WERI-Rb-1 (cell line): ENCODE results near the gene PRKAB1.

Experiments
- DNase-seq: peaks from one replicate; pipeline ENCODE4 v3.0.0-alpha.2; 2020
- H3K27ac ChIP-seq: fragments of 250-450 bp; sonication (Bioruptor Pico); 2 replicates; pipeline ENCODE4 v1.5.1; 2020; ENCODE audit warnings: mild to moderate bottlenecking, moderate library complexity
- H3K27me3 ChIP-seq: fragments of 250-450 bp; sonication (Bioruptor Pico); 2 replicates; pipeline ENCODE4 v1.5.1; 2021; ENCODE audit warnings: mild to moderate bottlenecking, low read depth, moderate library complexity; ENCODE audit not compliant: insufficient read depth, severe bottlenecking
- H3K36me3 ChIP-seq: fragments of 250-450 bp; sonication (Bioruptor Pico); 2 replicates; pipeline ENCODE4 v1.5.1; 2020; ENCODE audit warnings: mild to moderate bottlenecking, moderate library complexity
- H3K4me3 ChIP-seq: 2 replicates; pipeline ENCODE4 v1.5.1; 2011; ENCODE audit warnings: low read depth, mild to moderate bottlenecking, control low read depth, low read length
- H3K9me3 ChIP-seq: fragments of 250-450 bp; sonication (Bioruptor Pico); 2 replicates; pipeline ENCODE4 v1.5.1; 2021; ENCODE audit warnings: mild to moderate bottlenecking, moderate library complexity; ENCODE audit not compliant: severe bottlenecking
- TF ChIP-seq, protein P1 (sequence below): IDR thresholded peaks from 2 replicates; pipeline ENCODE4 v1.5.1; 2011; ENCODE audit warnings: low read depth, mild to moderate bottlenecking, control low read depth, inconsistent platforms, low read length

Gene PRKAB1

DNA sequence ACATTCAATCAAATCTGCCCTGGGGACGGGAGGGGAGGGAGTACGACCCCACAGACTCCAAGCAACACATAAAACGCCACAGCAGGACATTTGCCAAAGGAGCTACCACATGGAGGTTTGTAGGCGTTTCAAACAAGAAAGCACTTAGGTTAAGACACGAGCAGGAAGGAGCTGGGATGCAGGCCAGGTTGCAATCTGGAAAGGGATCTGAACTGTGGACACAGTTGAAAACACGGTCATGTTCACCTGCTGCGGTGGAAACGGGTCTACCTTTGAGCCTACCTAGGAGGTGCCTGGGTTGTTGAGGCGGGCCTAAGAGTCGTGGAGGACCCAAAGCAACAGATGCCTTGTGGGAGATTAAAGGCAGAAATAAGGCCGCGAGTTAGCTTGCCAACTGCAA is 18.4 kb downstream of the PRKAB1 start:
- peaks cover 45% of the 10 kb centered on the region for H3K36me3 ChIP-seq
- H3K27me3 ChIP-seq = no peaks in the 10 kb centered on the region
- H3K9me3 ChIP-seq = no peaks in the 10 kb centered on the region
- TF ChIP-seq, protein P1, sequence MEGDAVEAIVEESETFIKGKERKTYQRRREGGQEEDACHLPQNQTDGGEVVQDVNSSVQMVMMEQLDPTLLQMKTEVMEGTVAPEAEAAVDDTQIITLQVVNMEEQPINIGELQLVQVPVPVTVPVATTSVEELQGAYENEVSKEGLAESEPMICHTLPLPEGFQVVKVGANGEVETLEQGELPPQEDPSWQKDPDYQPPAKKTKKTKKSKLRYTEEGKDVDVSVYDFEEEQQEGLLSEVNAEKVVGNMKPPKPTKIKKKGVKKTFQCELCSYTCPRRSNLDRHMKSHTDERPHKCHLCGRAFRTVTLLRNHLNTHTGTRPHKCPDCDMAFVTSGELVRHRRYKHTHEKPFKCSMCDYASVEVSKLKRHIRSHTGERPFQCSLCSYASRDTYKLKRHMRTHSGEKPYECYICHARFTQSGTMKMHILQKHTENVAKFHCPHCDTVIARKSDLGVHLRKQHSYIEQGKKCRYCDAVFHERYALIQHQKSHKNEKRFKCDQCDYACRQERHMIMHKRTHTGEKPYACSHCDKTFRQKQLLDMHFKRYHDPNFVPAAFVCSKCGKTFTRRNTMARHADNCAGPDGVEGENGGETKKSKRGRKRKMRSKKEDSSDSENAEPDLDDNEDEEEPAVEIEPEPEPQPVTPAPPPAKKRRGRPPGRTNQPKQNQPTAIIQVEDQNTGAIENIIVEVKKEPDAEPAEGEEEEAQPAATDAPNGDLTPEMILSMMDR = no peak
- DNase-seq = no peak
- no peak overlapping the region for H3K4me3 ChIP-seq
- H3K27ac ChIP-seq = no peak overlapping the region; the same call in 1 of the 2 replicates

DNA sequence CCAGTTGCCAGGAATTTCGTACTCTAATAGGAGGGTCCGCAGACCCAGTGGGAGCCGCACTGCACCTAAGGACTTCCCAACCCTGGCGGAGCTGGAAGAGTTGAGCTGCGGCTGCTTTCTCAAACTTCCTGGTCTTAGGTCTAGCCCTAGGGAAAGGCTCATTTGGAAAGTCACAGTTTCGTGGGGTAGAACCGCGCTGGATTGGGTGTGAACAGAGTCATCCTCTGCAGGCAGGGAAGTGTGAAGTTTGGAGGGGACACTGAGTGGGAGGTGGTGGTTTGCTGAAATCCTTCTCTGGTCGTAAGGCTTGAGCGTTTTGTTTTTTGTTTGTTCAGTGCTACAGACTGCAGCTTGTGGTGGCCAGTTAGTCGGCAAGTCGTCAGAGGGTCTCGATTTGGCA is 18.8 kb downstream of the PRKAB1 start:
- TF ChIP-seq, protein P1 = no peak
- Histone ChIP-seq H3K36me3 (peaks cover 41% of the 10 kb centered on the region), H3K27me3 (no peaks in the 10 kb centered on the region), H3K9me3 (no peaks in the 10 kb centered on the region), H3K4me3 (no peak overlapping the region), H3K27ac (no peak overlapping the region)
- DNase-seq = no peak

DNA sequence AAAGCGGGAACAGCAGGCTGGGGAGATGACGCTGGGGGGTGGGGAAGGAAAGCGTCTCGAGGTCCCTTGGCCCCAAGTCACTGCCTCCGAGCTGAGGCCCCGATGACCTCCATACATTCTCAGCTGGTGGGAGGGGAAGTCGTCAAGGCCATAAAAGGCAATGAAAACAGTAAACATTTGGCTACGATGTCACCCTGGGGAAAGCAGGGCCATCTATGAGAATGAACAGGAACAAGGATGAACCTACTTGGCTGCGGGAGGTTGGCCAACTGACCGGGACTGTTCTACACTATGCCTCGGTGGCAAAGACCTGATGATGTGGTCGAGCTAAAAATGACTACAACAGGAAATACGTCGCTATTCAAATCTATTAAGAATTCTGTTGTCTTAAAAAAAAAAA is 19.5 kb downstream of the PRKAB1 start:
- Histone ChIP-seq H3K9me3 (no peaks in the 10 kb centered on the region), H3K27me3 (no peaks in the 10 kb centered on the region), H3K4me3 (no peak overlapping the region), H3K36me3 (peaks cover 34% of the 10 kb centered on the region), H3K27ac (no peak overlapping the region)
- no peak for DNase-seq
- TF ChIP-seq, protein P1 = no peak

DNA sequence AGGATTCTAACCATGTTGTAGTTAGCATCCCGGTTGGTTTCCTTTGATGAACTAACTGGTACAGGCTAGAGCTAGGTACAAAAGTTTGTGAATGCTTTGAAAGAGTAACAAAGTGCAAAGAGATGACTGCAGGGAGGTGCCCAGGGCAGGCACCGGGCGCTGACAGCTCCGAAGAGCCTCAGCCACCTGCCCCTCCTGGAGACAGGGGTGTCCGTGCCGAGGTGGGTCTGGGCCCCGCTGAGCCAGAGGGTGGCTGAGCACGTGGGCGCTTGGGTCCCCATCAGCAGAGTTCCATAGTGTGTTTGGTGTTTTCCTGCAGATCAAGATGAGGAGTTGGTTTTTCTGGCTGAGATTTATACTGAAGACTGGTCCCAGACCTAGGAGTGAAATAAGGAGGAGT is 19.9 kb downstream of the PRKAB1 start:
- TF ChIP-seq, protein P1 = no peak
- Histone ChIP-seq H3K27ac (no peak overlapping the region), H3K9me3 (no peaks in the 10 kb centered on the region), H3K4me3 (no peak overlapping the region), H3K36me3 (peaks cover 33% of the 10 kb centered on the region), H3K27me3 (no peaks in the 10 kb centered on the region)
- DNase-seq = no peak

DNA sequence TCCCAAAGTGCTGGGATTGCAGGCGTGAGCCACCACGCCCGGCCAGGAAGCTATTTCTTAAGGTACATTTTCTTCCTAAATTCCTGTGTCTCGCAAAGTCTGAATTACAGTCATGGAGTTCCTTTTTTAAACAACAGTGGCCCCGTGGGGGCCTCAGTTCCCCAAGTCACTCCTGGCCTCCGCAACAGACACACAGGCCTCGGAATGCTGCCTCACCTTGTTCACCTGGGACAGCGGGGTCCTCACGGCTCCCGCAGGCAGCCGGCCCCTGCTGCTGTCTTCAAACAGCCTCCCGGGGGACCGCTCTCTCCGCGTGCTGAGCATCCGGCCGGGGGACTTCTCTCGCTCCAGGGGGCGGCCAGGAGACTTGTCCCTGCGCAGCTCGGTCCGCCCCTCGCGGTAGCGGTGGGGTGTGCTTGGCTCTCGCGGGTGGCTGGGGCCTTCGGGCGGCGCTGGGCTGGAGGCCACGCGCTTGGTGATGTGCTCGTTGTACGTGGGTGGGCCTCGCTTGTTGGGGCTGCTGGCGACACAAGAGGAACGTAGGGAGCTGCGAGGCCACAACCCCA is 22.1 kb downstream of the PRKAB1 start:
- DNase-seq = no peak
- no peak overlapping the region for H3K4me3 ChIP-seq
- H3K9me3 ChIP-seq = no peaks in the 10 kb centered on the region
- TF ChIP-seq, protein P1 = no peak
- peaks cover 38% of the 10 kb centered on the region for H3K36me3 ChIP-seq
- no peaks in the 10 kb centered on the region for H3K27me3 ChIP-seq
- H3K27ac ChIP-seq = no peak overlapping the region

DNA sequence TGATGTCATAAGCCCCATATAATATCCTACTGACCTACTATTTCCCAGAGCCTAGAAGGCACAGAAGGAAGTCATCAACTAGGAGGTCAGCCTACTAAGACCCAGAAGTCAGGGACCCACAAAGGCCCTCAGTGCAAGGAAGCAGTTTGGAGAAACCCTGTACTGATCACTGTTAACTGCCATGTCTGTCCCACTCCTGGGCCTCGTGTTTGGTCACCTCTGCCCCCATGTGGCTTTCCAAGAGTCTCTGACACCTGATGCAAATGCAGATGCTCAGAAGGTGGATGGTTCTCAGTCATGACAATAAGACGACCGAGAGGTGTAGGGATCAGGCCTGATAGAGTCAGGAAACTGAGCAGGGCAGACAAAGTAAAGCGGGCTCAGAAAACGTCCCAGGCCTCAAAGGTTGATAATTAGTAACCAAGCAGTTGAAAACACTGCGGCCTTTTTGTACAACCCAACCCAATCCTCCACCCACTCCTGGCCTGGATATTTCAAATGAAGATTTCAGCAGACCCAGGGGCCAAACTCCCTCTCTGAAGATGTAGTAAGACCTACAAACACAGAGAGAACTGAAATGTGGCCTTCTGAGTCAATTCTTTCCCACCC is 23.4 kb downstream of the PRKAB1 start:
- H3K27me3 ChIP-seq = no peaks in the 10 kb centered on the region
- TF ChIP-seq, protein P1 = no peak
- H3K9me3 ChIP-seq = no peaks in the 10 kb centered on the region
- no peak overlapping the region for H3K27ac ChIP-seq
- H3K4me3 ChIP-seq = no peak overlapping the region
- DNase-seq = no peak
- H3K36me3 ChIP-seq = peaks cover 43% of the 10 kb centered on the region
